OCI-LY7 (cell line): ENCODE results near the gene CHST3.

Source experiments
- CTCF ChIP-seq: fragments of 200-600 bp; sonication (generic); conservative IDR thresholded peaks from 2 replicates; pipeline ENCODE4 v1.5.1; 2014; ENCODE audit warnings: mild to moderate bottlenecking, antibody characterized with exemption, low read length, moderate library complexity, mixed read lengths
- EZH2phosphoT487 ChIP-seq: fragments of 200-600 bp; sonication (generic); IDR thresholded peaks from 2 replicates; pipeline ENCODE4 v1.6.1; 2018; ENCODE audit warnings: low read depth, borderline replicate concordance, mild to moderate bottlenecking, mixed run types, antibody characterized with exemption, low read length, moderate library complexity, mixed read lengths

GRCh38 chr10:72011016-72011415 is 46.8 kb downstream of the CHST3 start:
- no peak for TF ChIP-seq CTCF
- no peak for TF ChIP-seq EZH2phosphoT487
